NCI-H1092 (cell line): Measurements from ENCODE around the gene CEMIP2.
"Not testable (repeated sequence)": the region's sequence is repeated elsewhere in the genome, so short reads cannot be mapped to it uniquely, and the experiment has no call there.

Experiments used
- DNase-seq: peaks from one replicate; lab custom pipeline; 2025; lab: John Stamatoyannopoulos, UW

The CEMIP2 gene

DNA sequence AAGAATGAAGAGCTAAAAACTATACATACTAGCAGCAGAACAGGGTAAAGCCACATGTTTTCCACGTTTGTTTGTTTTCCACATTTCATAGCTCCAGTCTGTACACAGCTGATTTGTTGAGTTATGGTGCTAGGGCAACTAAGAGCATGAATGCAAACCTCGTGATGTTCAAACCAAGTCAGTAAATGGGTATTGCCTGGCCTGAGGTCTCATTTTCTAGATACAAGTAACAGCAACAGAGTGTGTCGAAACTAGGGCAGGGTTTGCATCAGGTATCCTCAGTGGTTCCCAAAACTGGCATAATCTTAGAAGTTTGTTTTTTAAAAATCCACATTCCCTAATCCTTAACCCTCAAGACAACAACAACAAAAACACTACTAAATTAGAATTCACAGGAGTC is 89.3 kb downstream of the CEMIP2 start:
- no peak for DNase-seq

GRCh38 chr9:71677209-71677608 is 91.1 kb downstream of the CEMIP2 start:
- no peak for DNase-seq

DNA sequence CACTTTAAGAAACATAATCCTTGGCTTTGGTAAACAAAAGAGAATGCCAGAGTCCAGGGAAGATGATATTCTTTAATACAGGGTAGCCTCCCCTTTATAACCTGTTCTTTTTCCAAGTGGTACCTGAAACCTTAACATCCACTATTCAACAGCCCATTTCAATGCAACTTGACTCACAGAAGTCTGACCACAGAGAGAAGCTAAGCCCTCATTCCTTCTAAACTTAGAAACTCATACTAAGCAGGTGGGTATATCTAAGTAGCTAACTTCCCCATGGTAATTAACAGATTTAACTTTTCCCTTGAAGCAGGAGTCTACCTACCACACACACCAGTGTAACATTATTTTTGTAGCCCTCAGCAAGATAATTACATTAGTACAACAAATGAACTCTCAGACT is 91.9 kb downstream of the CEMIP2 start:
- DNase-seq = no peak

DNA sequence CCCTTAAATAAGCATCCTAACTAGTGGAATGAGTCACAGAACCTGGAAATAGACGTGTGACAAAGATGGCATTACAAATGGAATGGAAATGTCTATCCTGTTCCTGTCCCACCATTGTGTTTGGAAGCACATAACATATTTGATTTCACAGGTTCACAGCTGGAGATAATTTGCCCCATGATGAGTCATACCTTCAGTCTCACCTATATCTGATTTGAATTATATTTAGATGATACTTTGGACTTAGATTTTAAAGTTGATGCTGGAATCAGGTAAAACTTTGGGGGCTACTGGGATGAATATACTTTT is 92.5 kb downstream of the CEMIP2 start:
- DNase-seq = no peak

DNA sequence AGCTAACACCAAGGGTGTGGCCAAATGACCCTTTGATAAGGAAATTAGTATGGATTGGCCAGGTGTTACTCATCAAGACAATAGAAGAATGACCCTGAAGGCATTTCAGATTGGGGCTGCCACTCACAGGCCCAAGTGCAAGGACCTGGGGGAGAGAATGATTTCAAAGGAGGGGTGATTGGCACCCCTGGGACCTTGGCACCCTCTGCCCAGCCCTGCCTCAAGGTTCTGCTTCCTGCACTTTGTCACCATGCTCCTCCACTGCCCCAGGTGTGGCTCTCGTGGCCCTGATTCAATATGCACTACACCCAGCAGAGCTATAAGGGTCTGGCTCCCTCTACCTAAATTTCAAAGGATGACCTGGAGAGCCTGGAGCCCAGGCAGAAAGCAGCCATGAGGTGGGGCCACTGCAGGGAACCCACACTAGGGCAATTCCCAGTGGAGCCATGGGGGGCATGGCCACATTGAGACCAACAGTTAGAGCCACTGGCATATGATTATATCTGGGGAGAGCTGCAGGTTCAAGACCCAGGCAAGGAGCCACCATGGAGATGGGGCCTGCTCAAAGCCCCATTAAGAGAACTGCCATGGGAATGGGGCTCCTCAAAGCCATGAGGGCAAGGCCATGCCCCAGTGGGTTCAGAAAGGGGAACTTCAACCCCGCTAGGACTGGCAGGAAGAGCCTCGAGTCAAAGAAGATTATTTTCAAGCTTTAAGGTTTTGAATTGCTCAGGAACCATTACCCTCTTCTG is 93.0 kb downstream of the CEMIP2 start:
- no peak for DNase-seq

DNA sequence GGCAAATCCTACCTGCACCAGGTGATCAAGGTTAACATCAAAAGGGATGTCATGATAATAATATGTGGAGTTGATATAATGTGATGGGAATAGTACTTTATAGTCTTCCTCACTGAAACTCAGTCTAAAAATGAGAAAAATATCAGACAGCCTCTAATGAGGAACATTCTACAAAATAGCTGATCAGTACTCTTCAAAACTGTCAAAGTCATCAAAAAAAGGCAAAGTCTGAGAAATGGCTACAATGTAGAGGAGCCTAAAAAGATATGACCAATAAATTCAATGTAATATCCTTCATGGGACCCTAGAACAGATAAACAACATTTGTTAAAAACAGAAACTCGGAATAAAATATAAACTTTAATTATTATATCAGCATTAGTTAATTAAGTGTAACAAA is 95.7 kb downstream of the CEMIP2 start:
- no peak for DNase-seq

- DNase-seq = no peak
Measured at GRCh38 chr9:71671289-71671688, 97.0 kb downstream of the CEMIP2 start.

DNA sequence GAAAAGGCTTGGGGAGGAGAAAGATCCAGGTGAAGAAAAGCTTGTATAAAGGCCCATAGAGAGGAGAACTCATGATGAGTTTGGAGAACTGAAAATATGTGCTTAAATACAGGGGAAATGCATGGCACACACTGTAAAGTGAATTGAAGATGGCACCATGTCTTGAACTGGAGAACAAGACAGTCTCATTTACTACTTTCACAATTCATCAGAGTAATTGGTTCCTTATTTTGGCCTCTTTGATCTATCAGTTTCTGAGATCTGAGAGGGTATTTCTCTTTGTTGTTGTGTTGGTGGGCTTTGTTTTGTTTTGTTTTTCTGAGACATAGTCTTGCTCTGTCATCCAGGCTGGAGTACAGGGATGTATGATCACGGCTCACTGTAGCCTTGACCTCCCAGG is 98.2 kb downstream of the CEMIP2 start:
- no peak for DNase-seq

DNA sequence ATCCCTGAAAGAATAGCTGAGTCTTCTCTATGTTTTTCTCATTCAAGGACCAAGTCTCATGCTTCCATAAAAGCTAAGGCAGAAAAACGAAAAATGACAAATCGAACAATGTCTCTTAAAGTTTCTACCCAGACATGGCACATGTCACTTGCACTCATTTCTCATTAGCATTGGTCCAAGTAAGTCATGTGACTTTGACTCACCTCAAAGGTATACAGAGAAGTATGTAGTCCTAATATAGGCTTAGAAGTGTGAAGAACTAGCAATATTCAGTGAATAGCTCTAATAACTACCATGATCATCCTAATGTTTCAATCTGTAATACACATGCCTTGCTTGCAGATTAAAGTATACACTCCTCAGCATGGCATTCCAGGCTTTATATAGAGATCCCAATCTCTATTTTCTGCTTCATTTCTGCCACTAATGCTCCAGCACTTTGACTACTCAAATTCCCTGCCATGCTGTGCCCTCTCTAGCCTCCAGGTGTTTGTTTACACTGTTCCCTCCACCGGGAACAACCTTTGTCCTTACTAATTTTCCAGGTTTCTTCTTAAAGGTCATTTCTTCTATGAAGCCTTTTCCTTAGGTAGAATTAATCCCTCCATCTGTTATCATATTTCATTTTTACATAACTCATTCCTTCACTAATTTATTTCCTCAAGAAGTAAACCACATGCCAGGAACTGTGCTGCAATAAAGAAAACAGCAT is 98.9 kb downstream of the CEMIP2 start:
- DNase-seq = no peak

- no peak for DNase-seq
Measured at GRCh38 chr9:71668717-71669116, 99.6 kb downstream of the CEMIP2 start.

DNA sequence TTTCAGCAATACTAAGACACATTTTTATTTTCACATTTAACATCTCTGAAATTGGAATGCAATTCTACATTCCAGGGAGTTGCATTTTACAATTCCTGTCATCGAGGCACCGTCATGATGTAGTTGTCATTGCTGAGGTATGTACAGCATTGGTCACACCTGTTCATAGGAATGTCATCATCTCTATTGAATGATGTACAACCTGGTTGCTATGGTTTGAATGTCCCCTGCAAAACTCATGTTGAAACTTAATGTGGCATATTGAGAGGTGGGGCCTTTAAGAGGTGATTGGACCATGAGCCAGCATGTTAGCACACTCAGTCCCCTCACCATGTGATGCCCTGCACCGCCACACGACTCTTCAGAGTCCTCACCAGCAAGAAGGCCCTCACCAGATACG is 103.1 kb downstream of the CEMIP2 start:
- DNase-seq = no peak

- no peak for DNase-seq
Measured at GRCh38 chr9:71664566-71664965, 103.7 kb downstream of the CEMIP2 start.

- DNase-seq = no peak
Measured at GRCh38 chr9:71663931-71664459, 104.3 kb downstream of the CEMIP2 start.

- DNase-seq = no peak
Measured at GRCh38 chr9:71663216-71663615, 105.1 kb downstream of the CEMIP2 start.

- DNase-seq = no peak
Measured at GRCh38 chr9:71662082-71662481, 106.2 kb downstream of the CEMIP2 start.

GRCh38 chr9:71657276-71657675 is 111.0 kb downstream of the CEMIP2 start:
- DNase-seq = not testable (repeated sequence)

DNA sequence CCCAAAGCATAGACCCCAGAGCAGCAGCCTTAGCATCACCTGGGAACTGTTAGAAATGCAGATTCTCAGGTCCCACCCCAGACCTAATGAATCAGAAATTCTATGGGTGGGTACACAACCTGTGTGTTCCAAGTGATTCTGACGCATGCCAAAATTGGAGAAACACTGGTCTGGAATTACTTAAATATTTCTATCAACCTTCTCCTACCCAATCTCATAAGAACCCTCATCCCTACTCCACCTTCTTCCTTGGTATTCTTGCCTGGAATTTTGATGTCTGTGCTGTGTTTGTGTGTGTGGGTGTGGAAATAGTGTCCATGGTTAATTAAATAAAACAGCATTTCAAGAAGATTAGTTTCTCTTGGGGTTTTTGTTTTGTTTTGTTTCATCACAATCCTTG is 111.8 kb downstream of the CEMIP2 start:
- no peak for DNase-seq

DNA sequence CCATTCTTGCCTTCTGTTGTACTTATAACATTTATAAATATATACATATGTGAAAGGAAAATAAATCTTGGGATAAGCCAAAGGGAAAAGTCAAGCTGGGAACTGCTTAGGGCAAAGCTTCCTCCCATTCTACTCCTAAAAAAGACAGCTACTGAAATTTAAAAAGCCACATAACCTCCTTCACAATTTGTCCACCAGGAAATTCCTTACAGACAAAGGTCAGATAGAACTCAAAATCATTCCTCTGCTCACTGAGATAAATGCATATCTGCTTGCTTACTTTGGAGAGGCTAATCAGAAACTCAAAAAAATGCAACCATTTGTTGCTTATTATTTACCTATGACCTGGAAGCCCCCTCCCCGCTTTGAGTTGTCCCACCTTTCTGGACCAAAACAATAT is 112.5 kb downstream of the CEMIP2 start:
- DNase-seq = no peak

DNA sequence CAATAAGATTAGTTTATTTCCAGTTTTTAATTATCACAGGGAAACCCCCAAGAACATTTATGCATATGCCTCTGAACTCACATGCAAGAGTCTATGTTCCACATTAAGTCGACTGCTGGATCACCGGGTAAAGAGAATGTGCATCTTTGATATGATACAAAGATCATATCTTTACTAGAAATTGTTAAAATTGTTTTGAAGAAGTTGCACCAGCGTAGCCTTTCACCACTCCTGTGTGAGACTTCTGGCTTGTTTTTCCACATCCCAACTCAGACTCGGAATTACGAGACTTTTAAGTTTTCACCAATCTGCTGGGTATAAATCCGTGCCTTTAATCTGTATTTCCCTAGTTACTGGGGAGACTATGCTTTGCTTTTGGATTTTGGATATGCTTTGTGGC is 113.2 kb downstream of the CEMIP2 start:
- DNase-seq = no peak

- DNase-seq = no peak
Measured at GRCh38 chr9:71652480-71652879, 115.8 kb downstream of the CEMIP2 start.

GRCh38 chr9:71648453-71648852 is 119.9 kb downstream of the CEMIP2 start:
- DNase-seq = no peak

GRCh38 chr9:71647094-71647591 is 121.2 kb downstream of the CEMIP2 start:
- DNase-seq = no peak

GRCh38 chr9:71646131-71646530 is 122.2 kb downstream of the CEMIP2 start:
- no peak for DNase-seq
